GM18508 (cell line): Measurements from ENCODE around the gene CDK14.

Experiments
- ATAC-seq: cut with Tn5 transposase; IDR thresholded peaks from one replicate; pipeline ENCODE4 v1.9.1; 2021; ENCODE audit warnings: moderate number of reproducible peaks; ENCODE audit not compliant: insufficient read depth, unreplicated experiment

The CDK14 gene

GRCh38 chr7:91029688-91030087 is 433.6 kb downstream of the CDK14 start:
- ATAC-seq = no peak

DNA sequence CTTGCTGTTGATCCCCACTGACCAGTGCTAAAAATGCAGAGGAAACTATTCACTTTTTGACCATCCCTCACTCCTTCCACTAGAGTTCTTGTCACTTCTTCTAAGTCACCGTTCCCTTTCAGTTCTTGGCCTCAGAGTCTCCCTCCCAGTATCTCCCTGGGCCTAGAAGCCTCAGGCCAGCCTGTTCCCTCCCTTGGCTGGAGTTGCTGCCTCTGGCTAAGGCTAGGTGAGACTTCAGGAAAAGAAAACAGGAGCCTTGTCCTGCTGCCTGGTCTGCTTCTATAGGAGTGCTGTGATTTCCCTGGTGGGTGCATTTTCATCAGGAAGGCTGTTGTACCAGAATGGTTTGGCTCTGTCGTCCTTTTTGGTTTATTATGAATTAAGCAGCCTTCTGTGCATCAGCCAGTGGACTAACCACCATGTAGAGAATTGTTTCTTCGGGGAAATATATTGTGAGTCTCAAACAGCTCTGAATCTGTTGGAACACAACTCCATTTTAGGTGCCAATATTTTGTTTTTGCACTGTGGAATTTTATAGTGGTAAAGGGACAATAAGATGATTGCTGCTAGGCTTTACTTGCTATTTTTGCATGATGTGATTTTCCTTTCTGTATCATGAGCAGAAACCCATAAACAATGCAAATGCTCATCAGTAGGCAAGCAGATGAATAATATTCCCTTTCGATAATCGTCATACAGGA is 434.7 kb downstream of the CDK14 start:
- no peak for ATAC-seq

DNA sequence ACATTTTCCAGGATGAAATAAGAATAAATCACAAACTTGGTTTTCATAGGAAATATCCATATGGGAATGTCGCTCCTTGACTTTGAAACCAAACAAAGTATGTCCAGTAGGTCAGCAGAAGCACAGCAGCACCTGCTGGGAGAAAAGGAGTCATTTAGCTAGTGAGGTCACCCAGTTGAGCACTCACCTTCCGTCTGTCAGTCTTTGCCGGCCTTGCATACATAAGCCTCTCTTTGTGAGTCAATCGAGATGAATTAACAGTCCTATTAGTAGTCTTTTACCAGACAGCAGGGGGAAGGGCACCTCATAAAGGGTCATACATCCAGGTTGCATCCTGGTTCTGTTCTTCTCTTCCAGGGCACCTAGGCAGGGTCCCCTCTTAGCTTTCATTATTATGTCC is 435.6 kb downstream of the CDK14 start:
- ATAC-seq = no peak

DNA sequence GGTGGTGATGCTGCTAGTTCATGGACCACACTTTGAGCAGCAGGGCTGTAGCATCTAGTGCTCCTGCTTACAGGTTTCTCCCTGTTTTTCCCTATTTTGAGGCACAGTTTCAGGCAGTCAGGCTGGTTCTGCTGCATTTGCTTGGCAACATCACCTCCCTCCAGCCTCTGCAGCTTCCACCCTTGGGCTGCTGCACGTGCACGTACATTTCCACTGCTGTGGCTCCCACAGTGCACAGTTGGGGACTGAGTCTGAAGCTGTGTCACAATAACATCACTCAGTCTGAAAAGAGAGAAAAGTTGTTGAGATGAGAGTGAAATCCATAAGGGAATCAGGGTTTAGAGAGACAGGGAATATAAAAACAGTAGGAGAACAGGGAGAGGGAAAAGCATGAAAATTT is 437.5 kb downstream of the CDK14 start:
- no peak for ATAC-seq

DNA sequence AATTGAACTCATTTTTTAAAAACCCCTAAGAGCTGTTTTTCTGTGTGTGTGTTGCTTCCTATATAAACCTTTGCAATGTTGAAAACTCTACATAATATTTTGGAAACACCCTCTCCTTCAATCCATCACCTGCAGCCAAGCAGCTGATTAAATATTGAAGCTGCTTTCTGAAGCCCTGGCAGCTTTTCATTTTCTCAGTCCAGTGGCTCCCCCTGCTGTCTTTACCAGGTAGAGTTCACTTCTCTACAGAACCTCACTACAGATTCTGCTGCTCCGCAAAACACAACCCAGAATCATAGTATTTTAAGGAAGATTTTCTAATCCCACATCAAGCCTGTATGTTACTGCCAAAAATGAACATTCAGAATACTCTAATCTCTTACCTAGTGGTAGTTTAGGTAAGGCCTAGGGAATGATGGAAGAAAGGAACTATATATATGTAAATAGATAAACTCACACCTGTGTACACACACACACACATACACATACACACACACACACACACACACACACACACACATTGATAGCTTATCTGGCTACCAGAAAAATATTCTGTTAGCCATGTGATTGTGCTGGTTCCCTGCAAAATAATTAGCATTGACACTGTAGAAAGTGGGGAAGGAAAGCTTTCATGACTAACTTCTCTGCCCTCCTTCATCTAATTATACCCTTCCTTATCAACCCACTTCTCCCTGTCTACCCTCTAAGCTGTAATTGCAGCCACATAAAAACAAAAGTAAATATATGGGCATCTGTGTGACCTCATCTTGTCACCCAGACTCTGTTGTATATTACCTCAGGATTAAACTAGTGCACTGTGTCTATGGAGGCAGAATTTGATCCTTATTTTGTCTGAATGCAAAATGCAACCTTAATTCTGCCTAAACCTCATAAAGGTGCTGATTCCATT is 438.6 kb downstream of the CDK14 start:
- ATAC-seq = no peak

- ATAC-seq = peak; percentile 74
Observed at GRCh38 chr7:91039033-91039432, 442.9 kb downstream of the CDK14 start.

GRCh38 chr7:91041141-91041540 is 445.0 kb downstream of the CDK14 start:
- ATAC-seq = no peak

DNA sequence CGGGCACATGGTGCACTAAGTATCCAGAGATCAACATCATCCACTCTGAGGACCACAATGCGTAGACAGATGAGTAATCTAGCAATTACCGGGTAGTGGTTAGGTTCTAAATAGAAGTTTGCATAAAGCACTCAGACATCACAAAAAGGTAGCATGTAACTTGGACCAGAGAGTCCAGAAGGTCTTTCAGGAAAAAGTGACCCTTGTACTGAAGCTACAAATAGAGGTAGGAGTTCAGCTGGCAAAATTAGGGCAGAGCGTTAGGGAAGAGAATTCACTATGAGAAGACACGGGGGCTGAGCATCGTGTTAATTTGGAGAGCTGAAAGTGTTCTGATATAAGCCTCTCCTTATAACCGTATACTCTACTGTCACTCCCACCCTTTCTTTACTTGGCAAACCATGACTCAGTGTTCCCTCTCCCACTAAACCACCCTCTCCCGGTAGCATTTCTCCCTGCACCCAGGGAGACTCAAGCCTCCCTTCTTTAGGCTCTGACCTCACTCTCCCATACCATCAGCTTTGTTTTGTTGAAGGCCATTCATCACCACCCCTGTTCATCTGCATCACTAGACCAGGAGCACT is 445.9 kb downstream of the CDK14 start:
- ATAC-seq = no peak

GRCh38 chr7:91043186-91043585 is 447.1 kb downstream of the CDK14 start:
- no peak for ATAC-seq

GRCh38 chr7:91043924-91044645 is 448.0 kb downstream of the CDK14 start:
- no peak for ATAC-seq

- no peak for ATAC-seq
Observed at GRCh38 chr7:91045606-91046005, 449.5 kb downstream of the CDK14 start.

DNA sequence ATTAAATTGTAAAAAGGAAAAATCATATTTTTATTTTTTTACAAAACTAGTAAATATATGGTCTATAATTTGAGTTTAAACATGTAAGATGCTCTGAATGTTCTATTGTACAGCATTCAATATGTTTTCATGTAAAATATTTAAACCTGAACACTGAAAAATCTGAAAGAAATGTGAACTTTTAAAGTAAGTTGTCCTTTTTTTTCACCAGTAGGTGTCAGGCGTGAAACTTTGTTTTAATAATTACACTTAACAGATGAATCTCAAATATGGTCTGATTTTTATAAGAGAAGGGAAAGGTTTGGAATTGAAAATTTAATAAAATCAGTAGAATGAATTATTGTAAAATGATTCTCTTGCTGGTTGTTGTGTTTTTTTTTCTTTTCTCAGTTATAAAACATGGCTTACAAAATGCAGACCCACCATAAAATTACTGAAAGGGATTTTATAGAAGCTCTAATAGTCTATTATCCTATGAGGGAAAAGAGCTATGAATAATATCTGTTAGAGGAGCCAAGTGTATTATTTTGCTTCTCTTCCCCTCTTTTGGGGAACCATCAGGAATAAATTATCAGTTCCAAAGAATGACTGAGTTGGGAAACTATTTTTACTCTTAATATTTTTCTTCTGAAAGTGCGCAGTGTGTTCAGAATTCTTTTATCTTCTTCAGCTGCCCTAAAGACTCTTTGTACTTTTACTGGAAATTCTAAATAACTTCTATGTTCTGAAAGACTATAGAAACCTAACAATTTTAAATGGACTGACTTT is 450.4 kb downstream of the CDK14 start:
- no peak for ATAC-seq

DNA sequence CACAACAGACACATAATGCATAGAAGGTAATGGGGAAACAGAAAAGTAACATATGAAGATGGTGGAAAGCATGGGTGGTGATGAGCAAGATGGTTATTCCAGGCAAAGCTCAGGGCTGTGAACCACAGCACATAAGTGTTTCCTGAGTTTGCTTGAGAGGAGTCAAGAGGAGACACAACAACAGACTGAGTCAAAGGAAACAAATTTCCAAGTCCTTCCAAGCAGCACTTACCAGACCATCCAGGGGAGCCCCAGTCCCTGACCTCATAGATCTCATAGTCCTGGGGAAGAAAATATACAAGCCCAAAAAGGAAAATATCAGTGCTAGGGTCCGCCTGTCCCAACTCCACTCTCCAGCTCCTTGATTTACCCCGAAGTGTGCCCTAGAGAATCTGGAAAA is 451.5 kb downstream of the CDK14 start:
- no peak for ATAC-seq

DNA sequence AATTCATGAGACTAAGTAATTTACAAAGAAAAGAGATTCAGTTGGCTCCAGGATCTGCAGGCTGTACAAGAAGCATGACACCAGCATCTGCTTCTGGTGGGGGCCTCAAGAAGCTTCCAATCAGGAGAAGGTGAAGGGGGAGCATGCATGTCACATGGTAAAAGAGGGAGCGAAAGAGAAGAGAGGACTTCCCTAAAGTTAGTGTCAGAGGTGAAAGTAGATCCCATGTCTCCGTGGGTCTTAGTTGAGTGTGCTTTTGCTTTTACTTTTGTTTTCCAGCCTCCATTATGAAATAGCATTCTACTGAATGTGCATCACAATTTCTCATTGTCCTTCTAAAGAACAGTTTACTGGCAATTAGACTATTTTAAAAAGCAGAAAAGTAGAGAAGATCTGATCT is 454.6 kb downstream of the CDK14 start:
- ATAC-seq = peak; percentile 92

DNA sequence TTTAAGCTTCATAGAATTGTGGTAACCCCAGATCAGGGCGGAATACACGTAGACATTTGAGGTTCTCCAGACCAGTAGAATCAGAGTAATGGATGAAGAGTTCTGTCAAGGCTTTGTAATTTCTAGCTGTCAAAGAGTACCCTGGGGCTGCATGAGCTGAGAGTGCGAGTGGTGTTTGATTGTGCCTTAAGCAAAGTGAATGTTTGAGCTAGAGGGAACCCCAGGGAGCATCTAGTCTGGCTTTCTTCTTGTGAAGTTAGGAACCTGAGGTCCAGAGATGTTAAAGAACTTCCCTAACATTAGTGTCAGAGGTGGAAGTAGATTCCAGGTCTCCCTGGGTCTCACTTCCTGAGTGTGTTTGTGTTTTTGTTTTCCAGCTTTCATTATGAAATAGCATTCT is 455.8 kb downstream of the CDK14 start:
- no peak for ATAC-seq

DNA sequence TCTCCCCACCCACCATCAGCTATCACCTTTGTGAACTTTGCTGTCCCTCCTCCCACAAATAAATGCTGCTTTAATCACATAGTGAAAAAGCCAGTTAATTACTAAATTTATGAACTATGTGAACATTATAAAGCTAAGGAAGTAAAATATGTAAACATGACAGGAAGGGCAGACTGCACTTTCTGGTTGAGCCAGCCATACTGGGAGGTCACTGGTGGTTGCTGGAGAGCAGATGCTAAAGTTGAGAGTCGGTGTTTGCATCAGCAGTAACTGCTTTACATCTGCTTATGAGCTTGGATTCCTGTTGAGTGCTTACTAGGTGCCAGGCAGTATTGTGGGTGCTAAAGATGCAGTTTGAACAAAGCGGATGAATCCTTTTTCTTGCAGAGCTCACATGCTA is 458.3 kb downstream of the CDK14 start:
- no peak for ATAC-seq

GRCh38 chr7:91055219-91055618 is 459.1 kb downstream of the CDK14 start:
- ATAC-seq = no peak

GRCh38 chr7:91062713-91063112 is 466.6 kb downstream of the CDK14 start:
- no peak for ATAC-seq

GRCh38 chr7:91064052-91064451 is 467.9 kb downstream of the CDK14 start:
- ATAC-seq = no peak

GRCh38 chr7:91064938-91065337 is 468.8 kb downstream of the CDK14 start:
- no peak for ATAC-seq
